Ramos (cell line): ENCODE measurements around the gene NEUROG2.
"Not testable (repeated sequence)": the region's sequence is repeated elsewhere in the genome, so short reads cannot be mapped to it uniquely, and the experiment has no call there.

Experiments
- in situ Hi-C: fragments of 300-500 bp; cut with MboI; formaldehyde crosslinking; loops from one replicate; pipeline ENCODE4 v1.14.3; 2022; ENCODE audit warnings: low sequenced_read_pairs; ENCODE audit not compliant: unreplicated experiment

NEUROG2 gene

GRCh38 chr4:112516066-112516470, at the start of gene NEUROG2:
Gene NEUROG2, minus strand, starts transcription at chr4:112516180. Its CDS starts 705 bp downstream, at chr4:112515475.
- in situ Hi-C loops, result loop anchor here (25.0 kb wide), 1 partner anchor 179 kb away; no protein-coding TSS in a partner anchor

- in situ Hi-C loops, result no loop called here
Measured at GRCh38 chr4:112564706-112565270, 48.8 kb upstream of the NEUROG2 start.

GRCh38 chr4:112563431-112564200, 47.6 kb upstream of the NEUROG2 start:
- in situ Hi-C loops, result no loop called here

DNA sequence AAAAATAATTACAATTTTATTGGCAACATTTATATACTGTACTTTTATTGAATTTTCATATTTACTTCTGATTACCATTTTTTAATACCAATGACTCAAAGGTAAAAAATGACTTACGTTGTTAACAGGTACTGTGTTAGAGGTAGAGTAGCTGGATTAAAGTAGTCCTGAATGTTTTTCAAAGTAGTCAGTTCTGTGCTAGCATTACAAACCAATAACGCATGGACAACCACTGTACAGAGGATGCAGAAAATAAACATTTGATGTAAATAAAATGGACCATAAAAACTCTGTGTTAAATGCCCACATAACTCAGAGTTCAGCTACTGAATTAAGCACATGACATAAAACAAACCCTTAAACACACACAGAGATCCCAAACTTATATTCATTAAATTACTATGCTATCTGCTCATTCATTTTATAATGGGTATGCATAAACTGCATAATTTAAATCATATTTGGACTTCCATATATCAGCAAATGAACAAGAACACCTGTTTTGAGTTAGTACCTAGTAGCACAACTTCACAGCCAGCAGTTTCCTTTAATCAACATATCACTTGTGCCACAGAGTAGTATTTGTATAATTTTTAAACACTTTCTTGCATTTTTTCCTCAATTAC, 46.4 kb upstream of the NEUROG2 start:
- in situ Hi-C loops, result no loop called here

GRCh38 chr4:112560084-112560483, 44.1 kb upstream of the NEUROG2 start:
- in situ Hi-C loops, result no loop called here

DNA sequence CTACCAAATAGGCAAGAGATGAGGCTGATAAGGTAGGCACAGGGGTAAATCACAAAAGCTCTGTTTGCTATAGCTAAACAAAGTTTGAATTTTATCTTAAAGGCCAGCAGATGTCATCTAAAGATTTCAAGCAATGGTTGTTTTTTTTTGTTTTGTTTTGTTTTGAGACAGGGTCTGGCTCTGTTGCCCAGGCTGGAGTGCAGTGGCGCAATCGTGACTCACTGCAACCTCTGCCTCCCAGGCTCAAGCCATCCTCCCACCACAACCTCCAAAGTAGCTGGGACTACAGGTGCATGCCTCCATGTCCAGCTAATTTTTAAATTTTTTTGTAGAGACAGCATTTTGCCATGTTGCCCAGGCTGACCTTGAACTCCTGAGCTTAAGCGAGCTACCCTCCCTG, 43.1 kb upstream of the NEUROG2 start:
- in situ Hi-C loops, result no loop called here

DNA sequence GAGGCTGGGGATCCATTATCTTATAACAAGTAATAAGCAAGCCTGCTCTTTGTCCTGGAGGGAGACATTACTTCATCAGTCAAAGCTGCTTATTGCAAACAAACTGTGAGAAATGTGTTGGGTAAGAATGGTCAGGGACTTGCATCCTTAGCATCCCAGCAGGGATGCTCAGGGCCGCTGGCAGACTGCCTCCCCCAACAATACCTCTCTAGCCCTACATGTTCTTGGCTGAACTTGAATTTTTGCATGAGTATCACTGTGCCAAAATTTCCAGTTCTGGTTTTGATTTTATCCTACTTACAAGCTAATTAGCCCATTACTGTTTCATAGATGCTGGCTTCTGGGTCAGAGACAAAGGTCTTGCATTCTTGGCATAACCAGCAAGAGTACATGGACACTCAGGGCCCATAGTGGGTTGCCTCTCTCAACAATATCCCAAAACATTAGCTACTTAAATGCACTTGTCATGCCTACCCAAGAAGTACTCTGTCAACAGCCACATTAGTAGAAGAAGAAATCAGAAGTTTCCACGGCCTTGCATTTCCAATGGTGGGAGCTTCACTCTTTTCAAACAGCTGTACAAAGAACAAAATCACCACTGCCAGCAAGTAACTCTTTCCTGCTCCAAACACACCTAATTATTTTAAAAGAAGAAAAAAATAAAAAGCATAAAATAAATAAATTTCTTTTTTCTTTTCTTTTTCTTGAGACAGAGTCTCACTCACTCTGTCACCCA, 41.9 kb upstream of the NEUROG2 start:
- in situ Hi-C loops, result no loop called here

DNA sequence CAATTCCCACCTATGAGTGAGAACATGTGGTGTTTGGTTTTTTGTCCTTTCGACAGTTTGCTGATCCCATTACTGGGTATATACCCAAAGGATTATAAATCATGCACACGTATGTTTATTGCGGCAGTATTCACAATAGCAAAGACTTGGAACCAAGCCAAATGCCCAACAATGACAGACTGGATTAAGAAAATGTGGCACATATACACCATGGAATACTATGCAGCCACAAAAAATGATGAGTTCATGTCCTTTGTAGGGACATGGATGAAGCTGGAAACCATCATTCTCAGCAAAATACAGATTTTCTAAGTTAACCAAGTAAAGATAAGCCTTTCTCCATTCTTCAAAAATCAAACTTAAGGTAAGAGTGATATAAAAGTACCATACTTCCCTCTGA, 38.3 kb upstream of the NEUROG2 start:
- in situ Hi-C loops, result not testable (repeated sequence)

GRCh38 chr4:112552668-112553067, 36.7 kb upstream of the NEUROG2 start:
- in situ Hi-C loops, result no loop called here

DNA sequence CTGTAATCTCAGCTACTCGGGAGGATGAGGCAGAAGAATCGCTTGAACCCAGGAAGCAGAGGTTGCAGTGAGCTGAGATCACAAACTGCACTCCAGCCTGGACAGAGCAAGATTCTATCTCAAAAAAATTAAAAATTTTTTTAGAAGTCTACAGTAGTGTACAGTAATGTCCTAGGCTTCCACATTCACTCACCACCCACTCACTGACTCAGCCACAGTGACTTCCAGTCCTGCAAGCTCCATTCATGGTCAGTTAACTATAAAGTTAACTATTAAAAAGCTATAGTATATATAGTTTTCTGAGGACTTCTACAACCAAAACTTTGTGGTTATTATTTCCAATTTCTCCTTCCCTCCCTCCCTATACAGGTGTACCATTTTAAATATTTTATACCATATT, 34.7 kb upstream of the NEUROG2 start:
- in situ Hi-C loops, result no loop called here

GRCh38 chr4:112546476-112546875, 30.5 kb upstream of the NEUROG2 start:
- in situ Hi-C loops, result no loop called here

DNA sequence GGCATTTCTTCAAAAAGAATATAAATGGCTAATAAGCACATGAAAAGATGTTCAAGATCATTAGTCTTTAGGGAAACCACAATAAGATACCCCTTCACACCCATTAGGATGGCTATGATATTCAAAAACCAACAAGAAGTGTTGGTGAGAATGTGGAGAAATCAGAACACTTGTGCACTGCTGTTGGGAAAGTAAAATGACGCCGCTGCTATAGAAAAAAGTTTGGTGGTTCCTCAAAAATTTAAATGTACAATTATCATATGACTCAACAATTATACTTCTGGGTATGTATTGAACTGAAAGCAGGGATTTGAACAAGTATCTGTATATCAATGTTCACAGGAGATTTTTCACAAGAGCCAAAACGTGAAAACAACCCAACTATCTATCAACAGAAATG, 29.4 kb upstream of the NEUROG2 start:
- in situ Hi-C loops, result no loop called here

- in situ Hi-C loops, result no loop called here
Measured at GRCh38 chr4:112540695-112541094, 24.7 kb upstream of the NEUROG2 start.

DNA sequence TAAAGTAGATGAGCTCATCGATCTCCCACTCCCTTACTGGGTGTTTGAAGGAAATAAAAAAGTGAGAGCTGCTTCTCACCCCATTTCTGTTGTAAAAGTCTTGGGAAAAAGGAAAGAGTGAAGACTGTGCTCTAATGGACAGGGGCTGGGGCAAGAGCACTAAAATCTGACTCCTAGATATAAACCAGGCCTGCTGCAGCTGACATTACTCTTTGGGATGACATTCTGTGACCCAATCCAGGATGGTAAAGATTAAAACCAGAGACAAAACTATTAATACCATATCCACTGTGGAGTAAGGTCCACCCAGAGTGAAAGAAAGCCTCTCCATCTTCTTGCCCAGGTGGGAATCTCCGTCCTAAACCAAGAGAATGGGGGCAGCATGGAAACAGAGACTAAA, 20.1 kb upstream of the NEUROG2 start:
- in situ Hi-C loops, result no loop called here

DNA sequence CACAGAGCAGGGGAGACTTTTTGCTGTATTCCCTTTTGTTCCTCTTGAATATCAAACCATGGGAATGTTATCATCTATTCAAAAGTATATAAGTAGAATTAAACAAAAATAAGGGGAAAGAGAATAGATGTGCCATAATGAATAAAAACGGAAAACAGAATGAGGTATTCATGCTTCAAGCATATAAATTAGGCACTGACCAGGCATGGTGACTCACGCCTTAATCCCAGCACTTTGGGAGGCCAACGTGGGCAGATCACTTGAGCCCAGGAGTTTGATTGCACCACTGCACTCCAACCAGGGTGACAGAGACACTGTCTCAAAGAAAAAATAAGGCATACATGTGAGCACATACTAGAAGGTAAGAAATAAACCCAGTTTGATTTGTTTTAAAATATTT, 16.3 kb upstream of the NEUROG2 start:
- in situ Hi-C loops, result no loop called here

DNA sequence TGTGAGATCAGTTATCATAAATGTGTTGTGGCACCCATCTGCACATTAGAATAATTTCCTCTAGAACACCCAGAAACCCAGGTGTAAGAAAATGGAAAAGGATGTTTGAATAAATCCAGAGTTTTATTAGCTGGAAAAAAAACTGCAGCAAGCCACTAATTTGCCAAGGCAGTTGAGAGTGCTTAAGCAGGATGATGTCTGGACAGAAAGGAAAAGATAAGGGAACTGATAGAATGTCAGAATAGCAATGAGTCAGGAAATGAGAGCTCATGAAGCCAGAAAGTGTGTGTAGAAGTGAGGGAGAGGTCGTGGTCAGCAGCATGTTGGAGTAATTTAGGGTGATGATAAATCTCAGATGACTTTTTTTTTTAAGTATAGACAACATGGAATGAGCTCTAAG, 15.2 kb upstream of the NEUROG2 start:
- in situ Hi-C loops, result no loop called here

GRCh38 chr4:112526061-112526460, 10.1 kb upstream of the NEUROG2 start:
- in situ Hi-C loops, result loop anchor here (10.0 kb wide), 2 partner anchors 311 to 451 kb away; no protein-coding TSS in a partner anchor

- in situ Hi-C loops, result loop anchor here (5.0 to 25.0 kb wide), 4 partner anchors 187 to 449 kb away; no protein-coding TSS in a partner anchor
Measured at GRCh38 chr4:112523764-112524505, 8.0 kb upstream of the NEUROG2 start.

DNA sequence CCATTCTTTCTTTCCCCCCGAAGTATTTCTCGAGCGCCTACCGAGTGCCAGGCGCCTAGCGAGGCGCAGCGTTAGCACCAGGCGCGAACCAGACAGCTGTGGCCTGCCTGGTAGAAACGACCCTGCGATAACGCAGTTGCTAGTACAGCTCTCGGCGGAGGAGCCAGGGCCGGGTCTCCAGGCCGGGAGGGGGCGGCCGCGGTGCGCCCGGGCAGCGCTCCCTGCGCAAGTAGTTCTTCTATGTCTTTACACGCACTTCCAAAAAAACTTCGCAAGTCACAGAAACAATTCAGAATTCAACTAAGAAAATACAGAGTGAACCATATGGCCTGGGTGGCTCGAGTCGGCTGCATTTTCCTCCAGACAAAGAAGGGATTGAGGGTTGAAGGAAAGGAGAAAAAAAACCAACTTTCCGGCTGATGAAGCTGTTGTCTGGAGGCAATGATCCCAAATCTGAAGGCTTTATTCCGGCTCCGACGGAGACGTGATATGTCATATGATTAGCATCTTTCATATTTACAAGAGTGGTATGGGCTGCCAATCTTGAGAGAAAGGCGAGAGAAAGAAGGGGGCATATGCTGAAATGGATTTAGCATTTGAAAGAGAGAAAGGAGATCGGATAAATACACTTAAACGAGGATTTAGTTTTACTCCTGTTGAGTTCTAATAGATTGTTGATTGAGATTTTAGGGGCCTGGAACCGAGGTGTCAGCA, 7.2 kb upstream of the NEUROG2 start:
- in situ Hi-C loops, result loop anchor here (5.0 to 25.0 kb wide), 4 partner anchors 186 to 448 kb away; no protein-coding TSS in a partner anchor
